T-helper 1 cell treated with Interleukin-12 subunit alpha and Interleukin-12 subunit beta and Interleukin-4 antibody, amounts not matched to agents 30 ng/mL and 1 ng/mL, for 36 hours (primary cell): ENCODE measurements around the gene STK24. TPM values are rescaled to one million over a fixed set of nuclear protein-coding genes. Genes with fewer than 3 reads are reported as not detected.

Experiments used
- intact Hi-C: fragments of 100-400 bp; cut with micrococcal nuclease; formaldehyde crosslinking; loops from one replicate; pipeline ENCODE4 v1.15.1; 2024
- total RNA-seq: library from RNA; stranded (reverse); gene quantifications from 2 replicates; pipeline ENCODE4 v1.2.3, GENCODE V29; 2022

The STK24 gene
- total RNA-seq, 1 donor from 2014 or later: 151 TPM

- intact Hi-C loops: loop anchor here (1.0 to 10.0 kb wide), 2 partner anchors 29 to 1079 kb away; partner anchors contain the start of gene RAP2A
These were observed 62.6 kb downstream of the STK24 start for GRCh38 chr13:98514288-98514687.

GRCh38 chr13:98513837-98514236, 63.1 kb downstream of the STK24 start:
- intact Hi-C loops: loop anchor here (1.0 to 10.0 kb wide), 2 partner anchors 29 to 1079 kb away; partner anchors contain the start of gene RAP2A

GRCh38 chr13:98512774-98513665, 63.9 kb downstream of the STK24 start:
- intact Hi-C loops: loop anchor here (10.0 kb wide), 1 partner anchor 1078 kb away; the partner anchor contains the start of gene RAP2A

- intact Hi-C loops: loop anchor here (10.0 kb wide), 1 partner anchor 1077 kb away; the partner anchor contains the start of gene RAP2A
These were observed 65.5 kb downstream of the STK24 start for GRCh38 chr13:98511435-98511834.

- intact Hi-C loops: loop anchor here (10.0 kb wide), 1 partner anchor 1075 kb away; the partner anchor contains the start of gene RAP2A
These were observed 66.8 kb downstream of the STK24 start for GRCh38 chr13:98510156-98510509.

GRCh38 chr13:98509271-98510155, 67.4 kb downstream of the STK24 start:
- intact Hi-C loops: loop anchor here (1.0 to 10.0 kb wide), 6 partner anchors 8 to 1075 kb away; partner anchors contain the start of genes RAP2A and STK24

GRCh38 chr13:98508685-98509084, 68.2 kb downstream of the STK24 start:
- intact Hi-C loops: loop anchor here (1.0 to 2.0 kb wide), 5 partner anchors 9 to 144 kb away; partner anchors contain the start of gene STK24

GRCh38 chr13:98508280-98508679, 68.6 kb downstream of the STK24 start:
- intact Hi-C loops: loop anchor here (2.0 kb wide), 1 partner anchor 145 kb away; no protein-coding TSS in a partner anchor

GRCh38 chr13:98507282-98507797, 69.6 kb downstream of the STK24 start:
- intact Hi-C loops: no loop called here

GRCh38 chr13:98506728-98507230, 70.1 kb downstream of the STK24 start:
- intact Hi-C loops: no loop called here

- intact Hi-C loops: no loop called here
These were observed 70.6 kb downstream of the STK24 start for GRCh38 chr13:98506322-98506721.

- intact Hi-C loops: no loop called here
These were observed 71.7 kb downstream of the STK24 start for GRCh38 chr13:98505217-98505616.

- intact Hi-C loops: loop anchor here (1.0 kb wide), 4 partner anchors 13 to 149 kb away; no protein-coding TSS in a partner anchor
These were observed 72.4 kb downstream of the STK24 start for GRCh38 chr13:98504371-98504963.

- intact Hi-C loops: loop anchor here (1.0 kb wide), 4 partner anchors 13 to 149 kb away; no protein-coding TSS in a partner anchor
These were observed 72.9 kb downstream of the STK24 start for GRCh38 chr13:98504029-98504351.

GRCh38 chr13:98503175-98504028, 73.5 kb downstream of the STK24 start:
- intact Hi-C loops: loop anchor here (1.0 kb wide), 4 partner anchors 14 to 150 kb away; no protein-coding TSS in a partner anchor

GRCh38 chr13:98500963-98501421, 75.9 kb downstream of the STK24 start:
- intact Hi-C loops: no loop called here

GRCh38 chr13:98496966-98497365, 79.9 kb downstream of the STK24 start:
- intact Hi-C loops: no loop called here

- intact Hi-C loops: no loop called here
These were observed 80.5 kb downstream of the STK24 start for GRCh38 chr13:98496479-98496791.

GRCh38 chr13:98495627-98496478, 81.1 kb downstream of the STK24 start:
- intact Hi-C loops: no loop called here
